22Rv1 (cell line): Measurements from ENCODE around the gene SMAD6.

Source experiments
- CTCF ChIP-seq: fragments of 450-650 bp; IDR thresholded peaks from 2 replicates; pipeline ENCODE4 v1.5.1; 2017; ENCODE audit warnings: mild to moderate bottlenecking
- ZFX ChIP-seq: fragments of 450-650 bp; IDR thresholded peaks from 2 replicates; pipeline ENCODE4 v1.6.1; 2017; ENCODE audit warnings: antibody characterized with exemption, borderline replicate concordance

DNA sequence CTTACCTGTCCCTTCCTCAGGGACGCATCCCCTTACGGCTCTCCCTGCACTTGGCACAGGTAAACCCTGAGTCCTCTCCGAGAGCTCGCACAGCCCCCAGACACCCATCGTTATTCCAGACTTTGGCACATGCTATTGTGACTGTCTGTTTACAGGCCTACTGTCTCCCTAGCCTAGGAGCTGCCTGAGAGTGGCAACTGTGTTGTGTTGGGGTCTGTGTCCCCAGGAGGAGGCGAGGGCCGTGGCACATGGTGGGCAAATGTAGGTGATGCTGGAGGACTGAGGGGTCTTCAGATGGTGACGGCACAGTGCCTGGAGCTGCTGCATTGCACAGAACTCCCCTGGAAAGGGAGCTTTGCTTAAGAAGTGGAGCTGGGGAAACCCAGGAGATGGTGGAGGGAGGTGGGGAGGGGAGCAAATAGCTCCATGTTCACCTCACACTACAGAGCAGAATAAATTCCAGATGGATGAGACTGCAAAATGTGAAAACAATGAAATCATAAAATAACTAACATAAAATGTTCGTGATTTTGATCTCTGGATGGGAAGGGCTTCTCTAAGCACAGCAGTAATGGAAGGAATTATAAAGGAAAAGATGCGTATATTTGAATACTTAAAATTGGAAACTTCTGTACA lies 96.5 kb downstream of the SMAD6 start:
- no peak for TF ChIP-seq CTCF
- TF ChIP-seq ZFX = no peak
